TTC549 (cell line): ENCODE data around the gene FIGNL1.

Experiments
- FAIRE-seq: peaks from 2 replicates; lab custom pipeline; 2012; peaks lifted over from hg19 to GRCh38; lab: Jason Lieb, UNC

The FIGNL1 gene

DNA sequence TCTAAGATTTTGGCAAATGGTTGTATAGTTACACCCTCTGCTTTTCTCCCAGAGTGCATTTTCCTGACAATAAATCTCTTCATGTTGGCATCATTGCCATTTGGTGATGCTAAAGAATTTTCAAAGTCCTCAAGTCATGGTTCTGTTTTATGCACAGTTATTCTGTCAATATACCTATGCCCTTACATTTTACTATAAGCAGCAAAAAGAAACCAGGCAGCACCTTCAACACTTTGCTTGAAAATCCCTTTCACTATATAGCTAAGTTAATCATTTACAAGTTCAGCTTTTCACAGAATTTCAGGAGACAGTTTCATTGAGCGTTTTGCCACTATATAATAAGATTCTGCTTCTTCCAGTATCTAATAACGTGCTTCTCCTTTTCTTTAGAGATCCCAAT lies 22.6 kb downstream of the FIGNL1 start:
- FAIRE-seq: no peak

DNA sequence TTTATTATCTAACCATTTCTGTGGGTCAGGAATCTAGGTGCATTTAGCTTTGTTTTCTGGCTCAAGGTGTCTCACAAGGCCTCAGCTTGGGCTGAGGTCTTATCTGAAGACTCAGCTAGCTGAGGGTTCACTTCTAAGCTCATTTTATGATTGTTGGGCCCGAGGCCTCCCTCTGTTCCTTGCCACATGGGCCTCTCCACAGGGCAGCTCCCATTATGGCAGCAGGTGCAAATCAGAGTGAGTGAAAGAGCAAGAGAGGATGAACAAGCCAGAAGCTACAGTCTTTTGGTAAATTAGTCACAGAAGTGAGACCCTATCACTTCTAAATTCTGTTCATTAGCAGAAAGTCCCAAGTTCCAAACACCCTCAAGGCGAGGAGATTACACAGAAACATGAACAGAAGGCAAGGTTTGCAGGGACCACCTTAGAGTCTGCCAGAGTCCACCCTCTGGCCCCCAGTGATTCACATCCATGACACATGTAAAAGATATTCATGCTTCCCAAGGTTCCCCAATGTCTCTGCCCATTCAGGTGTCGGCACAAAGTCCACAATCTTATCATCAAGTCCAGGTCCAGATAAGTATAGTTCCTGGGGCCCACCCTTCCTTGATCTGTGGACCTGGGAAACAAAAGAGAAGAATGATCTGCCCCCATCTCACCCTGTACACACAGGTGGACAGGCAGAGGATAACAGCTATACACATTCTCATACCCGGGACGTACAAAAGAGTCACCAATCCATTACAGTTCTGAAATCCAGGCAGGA lies 23.7 kb downstream of the FIGNL1 start:
- FAIRE-seq: no peak

DNA sequence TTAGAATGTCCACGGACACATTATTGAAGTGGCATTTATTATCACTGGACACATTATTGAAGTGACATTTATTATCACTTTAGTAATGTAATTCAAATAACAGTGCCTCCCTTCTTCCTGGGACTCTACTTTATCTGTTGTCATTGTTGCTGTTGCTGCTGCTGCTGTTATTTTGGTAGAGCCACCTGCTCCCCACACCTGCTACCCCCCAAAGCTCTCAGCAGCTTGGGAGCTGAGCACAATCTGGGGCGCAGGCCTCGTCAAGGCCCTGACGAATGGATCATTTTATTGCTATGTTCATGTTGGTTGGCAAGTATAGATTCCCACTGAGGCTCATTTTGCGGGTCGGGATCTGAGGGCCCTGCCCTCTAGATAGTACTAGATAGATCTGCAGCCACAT lies 24.8 kb downstream of the FIGNL1 start:
- no peak for FAIRE-seq

DNA sequence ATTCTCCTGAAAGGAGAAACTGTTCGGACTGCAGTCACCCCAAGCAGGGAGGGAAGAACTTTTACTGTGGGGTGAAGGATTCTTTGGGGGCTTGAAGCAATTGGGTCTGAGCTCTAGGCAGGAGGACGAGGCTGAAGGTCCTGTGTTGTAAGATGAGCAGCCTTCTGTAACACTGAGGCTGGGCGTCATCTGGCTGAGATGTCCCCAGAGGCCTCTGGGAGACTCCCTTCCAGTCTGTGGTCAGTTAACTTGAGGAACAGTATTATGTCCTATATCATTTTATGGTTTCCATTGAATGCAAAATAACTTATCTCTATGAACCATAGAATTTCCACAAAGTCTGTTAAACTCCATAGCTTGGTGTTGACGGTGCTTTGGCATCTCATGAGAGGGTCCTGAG lies 26.3 kb downstream of the FIGNL1 start:
- no peak for FAIRE-seq

DNA sequence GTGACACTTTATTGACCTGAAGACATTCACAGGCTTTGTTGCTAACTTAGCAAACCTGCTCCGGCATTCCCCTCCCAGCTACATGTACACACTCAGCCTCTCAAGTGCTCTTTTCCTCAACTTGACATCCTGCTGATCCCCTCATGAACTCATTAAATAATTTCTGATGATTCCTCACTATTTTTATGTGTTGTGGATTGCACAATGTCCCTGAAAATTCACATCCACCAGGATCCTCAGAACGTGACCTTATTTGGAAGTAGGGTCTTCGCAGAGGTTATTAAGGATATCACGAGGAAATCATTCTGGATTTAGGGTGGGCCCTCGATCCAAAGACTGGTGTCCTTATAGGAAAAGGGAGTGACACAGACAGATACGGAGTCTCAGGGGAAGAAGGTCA lies 27.3 kb downstream of the FIGNL1 start:
- no peak for FAIRE-seq

DNA sequence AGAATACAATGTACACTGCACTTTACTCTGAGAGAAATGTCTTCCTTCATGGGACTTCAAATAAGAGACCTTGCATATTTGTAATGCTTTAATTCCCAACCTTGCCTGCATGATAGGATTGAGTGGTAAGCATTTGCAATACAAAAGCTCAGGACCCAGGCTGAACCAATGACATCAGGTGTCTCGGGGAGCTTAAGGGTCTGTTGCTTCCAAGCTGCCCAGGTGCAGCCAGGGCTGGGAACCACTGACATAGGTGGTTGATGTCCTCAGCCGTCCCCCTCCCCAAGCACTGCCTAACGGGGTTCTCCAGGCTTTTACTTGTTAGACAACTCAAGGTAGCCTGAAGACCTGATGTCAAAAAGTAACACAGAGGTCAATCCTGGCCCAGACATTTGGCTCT lies 29.1 kb downstream of the FIGNL1 start:
- no peak for FAIRE-seq

DNA sequence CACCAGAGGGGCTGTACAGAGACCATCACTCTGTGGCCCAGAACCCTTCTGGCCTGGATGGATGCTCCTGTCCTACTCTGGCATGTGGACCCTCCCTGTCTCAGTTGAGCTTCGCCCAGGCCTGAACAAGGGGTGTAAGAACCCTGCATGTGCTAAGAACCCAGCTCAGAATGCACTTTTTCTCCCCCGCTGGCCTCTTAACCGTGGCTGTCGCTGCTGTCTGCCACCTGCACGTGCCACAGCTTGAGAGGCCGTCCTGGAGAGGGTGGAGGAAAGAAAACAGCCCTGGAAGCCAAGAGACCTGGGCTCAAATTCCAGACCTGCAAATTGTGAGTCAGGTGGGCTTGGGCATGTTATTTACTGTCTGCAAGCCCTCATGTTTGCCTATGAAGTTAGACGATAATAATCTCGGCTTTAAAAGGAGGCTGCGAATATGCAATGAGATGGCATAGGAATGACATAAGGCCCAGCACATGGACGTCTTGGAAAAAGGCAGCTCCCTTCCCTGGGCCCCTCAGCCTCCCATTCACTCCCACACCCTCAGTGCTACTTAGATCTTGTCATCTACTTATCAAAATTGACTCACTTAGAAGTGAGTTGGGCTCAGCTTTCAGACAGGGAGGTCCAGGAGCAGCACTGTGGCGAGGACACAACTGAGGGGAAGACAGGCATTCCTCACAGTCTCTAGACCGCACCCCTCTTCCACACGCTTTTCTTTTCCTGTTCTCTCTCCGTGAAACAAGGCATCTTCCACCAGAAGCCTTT lies 31.4 kb downstream of the FIGNL1 start:
- no peak for FAIRE-seq

DNA sequence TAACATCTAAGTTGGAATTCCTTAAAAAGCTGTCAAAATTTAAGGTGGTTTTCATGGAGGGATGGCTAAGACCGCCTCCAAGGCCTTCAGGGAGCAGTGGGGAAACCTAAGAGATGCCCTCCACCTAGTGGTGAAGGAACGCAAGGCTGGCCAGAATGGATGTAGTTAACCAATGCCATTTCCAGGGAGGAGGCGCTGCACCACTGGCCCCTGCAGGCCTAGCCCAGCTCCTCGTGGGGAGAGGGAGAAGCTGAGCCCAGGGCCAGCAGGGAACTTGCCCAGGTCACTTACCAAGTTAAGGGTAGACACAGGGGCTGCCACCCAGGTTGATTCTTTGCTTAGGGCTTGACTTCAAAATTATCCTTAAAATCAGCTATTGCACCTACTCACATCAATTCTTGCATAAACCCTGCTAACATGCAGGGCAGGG lies 32.0 kb downstream of the FIGNL1 start:
- peak; percentile 43 for FAIRE-seq

DNA sequence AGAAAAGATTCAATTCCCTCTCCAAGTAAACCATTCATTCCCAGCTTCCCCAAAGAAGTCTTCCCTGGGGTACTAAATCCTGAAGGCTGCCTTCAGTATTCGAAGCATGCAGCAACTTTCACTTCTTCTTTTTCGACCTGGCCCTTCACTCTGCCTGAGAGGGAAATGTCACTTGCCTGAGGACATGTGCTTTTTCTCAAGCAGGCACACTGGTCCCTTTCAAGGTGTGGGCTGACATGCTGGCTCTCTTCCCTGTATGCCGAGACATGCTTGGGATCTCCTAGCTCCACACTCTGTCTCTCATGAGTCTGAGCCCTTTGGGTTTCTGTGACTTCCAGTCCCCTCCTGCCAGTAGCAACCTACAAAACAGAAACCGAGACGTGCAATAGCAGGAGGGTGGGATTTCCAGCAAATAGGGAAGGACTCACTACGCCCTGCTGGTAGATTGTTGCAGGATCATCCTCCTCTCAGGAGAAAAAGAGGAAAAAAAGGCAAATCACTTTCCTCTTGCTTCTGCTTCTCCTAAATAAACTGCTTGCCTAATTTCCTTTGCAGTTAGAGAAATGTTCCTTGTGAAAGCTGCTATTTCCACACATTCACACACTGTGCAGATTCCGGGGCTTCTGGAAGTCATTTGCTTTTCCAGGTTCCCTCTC lies 33.5 kb downstream of the FIGNL1 start:
- FAIRE-seq: no peak

DNA sequence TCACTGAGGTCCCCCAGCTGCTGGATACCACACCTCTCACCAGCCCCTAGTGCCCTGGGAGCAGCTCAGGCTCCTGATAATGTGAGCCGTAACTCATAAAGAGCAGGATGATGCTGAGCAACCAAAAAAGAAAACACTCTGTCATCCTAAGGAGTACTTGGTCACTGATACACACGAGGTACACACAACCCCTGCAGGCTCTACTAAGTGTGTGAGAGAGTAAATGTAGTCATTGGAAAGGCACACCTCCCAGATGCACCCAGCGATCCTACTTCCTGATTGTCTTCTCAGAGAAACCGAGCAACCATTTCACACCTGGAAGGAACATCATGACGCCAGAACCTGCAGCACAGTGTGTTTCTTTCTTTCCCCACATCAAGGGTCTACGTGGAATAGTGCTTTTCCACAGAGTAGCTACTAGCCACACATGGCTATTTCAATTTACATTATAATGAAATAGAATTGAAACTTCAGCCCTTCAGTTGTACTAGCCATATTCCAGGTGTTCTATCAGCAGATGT lies 34.2 kb downstream of the FIGNL1 start:
- FAIRE-seq: no peak

DNA sequence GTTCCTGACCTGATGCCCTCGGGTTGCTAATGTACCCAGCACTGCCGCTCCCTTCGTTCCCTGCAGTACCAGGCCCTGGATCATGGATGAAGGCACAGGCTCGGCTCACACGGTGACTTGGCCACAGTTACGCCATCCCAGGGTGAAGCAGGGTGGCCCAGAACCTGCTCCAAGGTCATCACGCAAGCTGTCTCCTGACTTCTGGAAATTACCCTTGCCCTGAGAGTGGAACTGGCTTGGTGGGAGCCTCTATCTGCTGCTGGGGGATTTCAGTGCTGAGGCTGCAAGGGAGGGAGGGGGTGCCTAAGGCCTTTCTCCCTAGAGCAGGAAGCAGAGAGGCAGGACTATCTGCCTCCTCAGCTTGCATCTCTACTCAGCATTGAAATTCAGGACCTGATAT lies 36.6 kb downstream of the FIGNL1 start:
- no peak for FAIRE-seq

DNA sequence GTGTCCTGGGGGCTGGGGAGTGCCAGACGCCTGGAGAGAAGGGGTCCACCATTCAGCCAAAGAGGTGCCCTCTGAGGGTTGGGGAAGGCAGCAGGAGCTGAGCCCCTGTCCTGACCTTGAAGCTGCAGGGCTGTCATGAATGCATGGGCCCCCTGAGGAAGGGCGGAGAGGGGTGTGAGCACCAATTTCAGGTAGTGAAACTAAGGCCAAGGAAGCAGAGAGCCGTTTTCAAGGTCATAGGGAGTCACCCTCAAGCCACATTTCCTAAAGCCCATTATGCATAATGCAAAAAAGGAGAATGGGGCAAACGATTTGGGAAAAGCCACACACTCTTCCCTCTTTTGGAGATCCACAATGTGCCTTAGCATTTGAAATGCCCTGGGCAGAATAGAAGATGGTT lies 37.2 kb downstream of the FIGNL1 start:
- FAIRE-seq: no peak

DNA sequence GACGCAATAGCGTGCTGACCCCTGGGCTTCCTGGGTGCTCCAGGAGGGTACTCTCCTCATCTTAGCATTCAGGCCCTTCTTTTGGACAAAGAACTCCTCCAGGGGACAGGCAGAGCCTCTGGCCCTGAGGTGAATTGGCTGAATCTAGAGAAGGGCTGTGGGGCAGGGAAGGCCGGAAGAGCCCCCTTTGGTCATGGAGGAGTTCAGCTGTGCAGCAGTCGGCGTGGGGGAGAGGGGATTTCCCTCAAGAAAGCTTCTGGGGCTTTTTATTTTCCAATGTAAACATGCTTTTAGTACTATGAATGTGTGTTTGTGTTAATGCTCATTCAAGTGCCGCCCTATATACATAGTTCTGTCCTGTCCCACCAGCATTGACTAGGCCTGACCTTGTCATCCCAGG lies 38.8 kb downstream of the FIGNL1 start:
- FAIRE-seq: no peak

DNA sequence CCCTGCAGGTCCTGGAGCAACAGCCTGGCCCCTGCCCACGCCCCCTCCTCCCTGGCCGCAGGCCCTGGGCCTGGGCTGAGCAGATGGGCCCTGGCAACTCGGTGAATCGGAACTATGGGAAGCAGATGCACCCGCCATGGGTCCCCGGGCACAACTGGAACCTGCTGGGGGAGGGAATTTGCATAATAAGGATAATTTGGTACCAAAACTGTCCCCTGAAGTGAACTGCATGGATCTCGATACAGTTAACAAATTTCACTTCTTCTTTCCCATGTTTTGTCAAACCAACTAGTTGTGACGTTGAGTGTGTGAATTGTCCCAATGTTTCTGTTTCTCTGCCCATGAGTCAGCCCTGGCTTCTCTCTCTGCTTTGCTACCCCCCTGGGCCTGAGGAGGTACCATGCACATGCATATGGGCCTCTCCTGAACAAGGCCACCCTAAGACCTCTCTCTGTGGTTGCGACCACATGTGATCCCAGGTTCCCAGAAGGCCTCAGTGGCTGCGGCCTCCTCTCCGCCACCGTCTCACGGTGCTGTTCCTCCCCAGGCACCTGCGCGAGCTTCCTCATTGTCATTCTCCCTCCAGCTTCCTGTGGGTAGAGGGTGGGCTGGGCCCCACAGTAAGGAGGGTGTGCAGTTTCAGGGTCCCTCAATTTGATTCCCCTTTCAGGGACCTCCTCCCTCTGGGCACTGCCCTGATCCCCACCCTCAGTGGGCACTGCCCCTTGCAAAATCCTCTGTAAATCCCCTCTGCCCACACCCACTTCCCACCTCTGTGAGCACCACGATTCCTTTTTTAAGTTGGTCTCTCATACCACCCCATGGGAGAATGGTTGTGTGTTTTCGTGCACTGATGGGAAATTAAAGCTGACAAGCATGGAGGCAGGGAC lies 40.0 kb downstream of the FIGNL1 start:
- FAIRE-seq: no peak

DNA sequence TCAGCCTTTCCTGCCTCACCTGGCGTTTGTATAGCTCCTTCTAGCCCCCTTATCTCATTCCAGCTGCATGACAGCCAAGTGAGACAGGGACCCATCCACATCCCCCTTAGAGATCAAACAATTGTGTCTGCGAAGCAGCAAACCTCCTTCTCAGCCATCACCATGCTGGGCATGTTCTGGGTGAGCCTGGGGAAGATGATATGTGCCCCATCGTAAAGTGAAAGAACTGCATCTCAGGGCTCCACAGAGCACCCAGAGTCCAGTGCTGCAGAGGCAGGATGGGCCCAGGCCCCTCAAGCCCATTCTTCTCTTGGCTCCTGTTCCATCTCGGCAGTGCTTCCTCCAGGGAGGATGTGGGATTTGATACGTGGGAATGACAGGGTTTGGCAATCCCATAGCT lies 43.2 kb downstream of the FIGNL1 start:
- no peak for FAIRE-seq

DNA sequence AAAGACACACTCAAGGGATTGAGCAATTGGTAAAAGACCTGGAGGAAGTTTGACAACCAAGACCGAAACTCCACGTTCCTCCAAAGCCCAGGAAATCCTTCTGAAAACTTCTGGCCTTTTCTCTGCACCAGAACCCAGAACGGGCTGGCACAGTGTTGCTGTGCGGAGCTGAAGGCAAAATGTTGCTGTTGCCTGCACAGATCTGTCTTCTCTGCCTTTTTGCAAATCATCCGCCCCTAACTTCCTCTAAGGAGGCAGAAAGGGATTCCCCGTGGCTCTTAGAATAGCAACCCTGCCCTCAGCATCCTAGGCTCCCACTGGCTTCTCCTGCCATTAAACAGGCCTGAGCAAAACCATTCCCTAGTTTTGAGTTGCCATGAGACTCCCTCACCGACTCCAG lies 44.9 kb downstream of the FIGNL1 start:
- FAIRE-seq: no peak

DNA sequence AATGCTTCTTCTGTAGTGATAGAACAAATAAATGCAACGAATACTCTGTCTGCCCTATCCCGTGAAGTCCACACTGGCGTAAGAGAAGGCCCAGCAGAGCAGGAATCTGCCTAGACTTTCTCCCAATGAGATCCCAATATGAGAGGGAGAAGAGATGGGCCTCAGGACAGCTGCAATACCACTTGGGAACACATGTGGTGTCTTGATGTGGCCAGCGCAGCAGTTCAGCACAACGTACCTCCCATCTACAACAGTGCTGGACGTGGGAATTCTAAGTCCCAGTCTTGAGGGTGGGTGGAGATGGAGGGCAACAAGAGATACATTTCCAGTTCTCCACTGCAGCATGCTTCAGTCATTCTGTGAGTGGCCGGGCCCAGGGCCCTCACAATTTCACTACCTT lies 45.8 kb downstream of the FIGNL1 start:
- no peak for FAIRE-seq

DNA sequence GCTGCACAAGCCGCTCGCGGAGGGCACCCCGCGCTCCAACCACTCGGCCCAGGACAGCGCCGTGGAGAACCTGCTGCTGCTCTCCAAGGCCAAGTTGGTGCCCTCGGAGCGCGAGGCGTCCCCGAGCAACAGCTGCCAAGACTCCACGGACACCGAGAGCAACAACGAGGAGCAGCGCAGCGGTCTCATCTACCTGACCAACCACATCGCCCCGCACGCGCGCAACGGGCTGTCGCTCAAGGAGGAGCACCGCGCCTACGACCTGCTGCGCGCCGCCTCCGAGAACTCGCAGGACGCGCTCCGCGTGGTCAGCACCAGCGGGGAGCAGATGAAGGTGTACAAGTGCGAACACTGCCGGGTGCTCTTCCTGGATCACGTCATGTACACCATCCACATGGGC lies 50.0 kb downstream of the FIGNL1 start:
- FAIRE-seq: no peak

DNA sequence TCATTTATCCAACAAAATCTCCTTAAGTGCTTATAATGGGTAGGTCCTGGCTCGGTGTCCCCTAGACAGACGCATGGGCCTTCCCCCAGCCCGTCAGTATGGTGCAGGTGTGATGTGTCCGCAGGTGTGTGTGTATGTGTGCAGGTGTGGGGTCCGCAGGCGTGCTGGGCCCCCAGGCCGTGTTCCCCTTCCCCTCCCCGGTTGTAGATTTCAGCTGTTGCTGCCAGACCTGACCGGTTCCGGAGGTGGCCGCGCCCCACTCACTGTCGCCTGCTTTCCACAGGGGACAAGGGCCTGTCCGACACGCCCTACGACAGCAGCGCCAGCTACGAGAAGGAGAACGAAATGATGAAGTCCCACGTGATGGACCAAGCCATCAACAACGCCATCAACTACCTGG lies 50.5 kb downstream of the FIGNL1 start:
- FAIRE-seq: no peak

DNA sequence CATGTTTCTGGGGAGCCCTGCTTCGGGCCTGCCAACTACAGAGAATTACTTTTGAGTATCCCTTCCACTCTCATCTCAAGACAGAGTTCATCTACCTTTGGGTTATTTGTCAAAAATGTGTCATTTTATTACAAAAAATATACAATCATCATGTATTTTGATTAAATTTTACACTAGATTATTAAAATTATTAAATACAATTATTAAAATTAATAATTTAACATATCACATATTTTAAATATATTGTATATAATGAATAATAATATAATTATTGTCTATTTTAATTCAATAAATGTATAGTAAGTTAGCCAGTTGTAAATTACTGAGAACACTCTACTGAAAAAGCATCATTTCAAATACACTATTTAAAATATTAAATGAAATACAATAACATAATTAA lies 50.9 kb downstream of the FIGNL1 start:
- FAIRE-seq: peak; percentile 66

DNA sequence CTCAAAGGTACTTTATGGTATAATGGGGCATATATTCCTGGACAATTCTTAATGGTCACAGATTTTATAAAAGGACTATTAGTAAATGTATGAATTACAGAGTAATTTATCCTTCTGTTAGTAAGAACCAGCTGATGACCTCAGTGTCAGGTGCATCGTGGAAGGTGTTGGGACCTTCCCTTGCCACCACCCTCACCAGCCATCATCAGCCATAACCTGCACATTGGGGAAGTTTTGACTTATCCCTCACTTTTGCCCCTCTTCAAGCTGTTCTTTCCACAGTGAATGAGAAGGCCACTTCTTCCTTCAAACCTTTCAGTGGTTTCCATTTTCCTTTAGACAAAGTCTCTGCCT lies 52.2 kb downstream of the FIGNL1 start:
- no peak for FAIRE-seq

DNA sequence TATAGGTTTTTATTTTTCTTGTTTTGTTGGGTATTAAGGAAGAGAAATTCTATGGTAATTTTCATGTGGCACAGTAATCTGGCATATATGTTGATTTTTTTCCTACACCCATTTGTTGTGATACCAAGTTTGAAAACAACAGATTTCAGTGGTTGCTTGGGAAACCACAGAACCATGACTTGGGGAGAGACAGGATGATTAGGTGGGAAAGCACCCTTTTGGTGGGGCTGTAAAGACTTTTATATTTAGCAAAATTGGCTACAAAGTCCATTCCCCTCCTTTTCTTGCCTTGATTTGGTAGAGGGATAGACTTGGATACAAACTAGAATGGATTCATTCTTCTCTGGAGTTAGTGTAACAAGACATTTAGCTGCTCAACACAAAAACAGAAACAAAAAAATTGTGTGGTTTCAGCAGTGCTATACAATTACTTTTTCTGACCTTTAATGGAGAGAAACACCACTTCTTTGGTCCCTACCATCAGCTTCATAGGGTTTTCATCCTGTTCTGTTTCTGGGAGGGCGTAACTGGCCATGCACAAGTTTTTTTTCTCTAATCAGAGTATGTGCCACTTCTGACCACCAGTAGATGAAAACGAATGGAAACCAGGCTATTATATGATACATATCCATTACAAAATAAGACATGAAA lies 52.7 kb downstream of the FIGNL1 start:
- no peak for FAIRE-seq
